Smooth muscle cell (in vitro differentiated cells): ENCODE results near the gene GGACT. TPM values are rescaled to one million over a fixed set of nuclear protein-coding genes. Genes with fewer than 3 reads are reported as not detected.

Experiments
- DNase-seq: peaks from one replicate; lab custom pipeline; 2025; ENCODE audit not compliant: unreplicated experiment; lab: John Stamatoyannopoulos, UW
- H2AFZ ChIP-seq: fragments of 200-600 bp; sonication (generic); 2 replicates; pipeline ENCODE4 v1.6.0; 2016; ENCODE audit warnings: antibody characterized with exemption, low read depth, mild to moderate bottlenecking
- H3F3A ChIP-seq: fragments of 200-600 bp; sonication (generic); 2 replicates; pipeline ENCODE4 v1.6.0; 2017; ENCODE audit warnings: antibody characterized with exemption, low read depth
- H3K27ac ChIP-seq: fragments of 200-600 bp; sonication (generic); 2 replicates; pipeline ENCODE4 v1.5.1; 2016; ENCODE audit warnings: low read depth, mild to moderate bottlenecking
- H3K27me3 ChIP-seq: fragments of 200-600 bp; sonication (generic); 2 replicates; pipeline ENCODE4 v1.6.1; 2016; ENCODE audit warnings: low read depth, mild to moderate bottlenecking
- H3K36me3 ChIP-seq: fragments of 200-600 bp; sonication (generic); 2 replicates; pipeline ENCODE4 v1.5.1; 2016; ENCODE audit warnings: low read depth
- H3K4me1 ChIP-seq: fragments of 200-600 bp; sonication (generic); 2 replicates; pipeline ENCODE4 v1.5.1; 2016; ENCODE audit warnings: low read depth
- H3K4me2 ChIP-seq: fragments of 200-600 bp; sonication (generic); 2 replicates; pipeline ENCODE4 v1.6.0; 2016; ENCODE audit warnings: mild to moderate bottlenecking
- H3K4me3 ChIP-seq: fragments of 200-600 bp; sonication (generic); 2 replicates; pipeline ENCODE4 v1.5.1; 2016; ENCODE audit warnings: mild to moderate bottlenecking
- H3K79me2 ChIP-seq: fragments of 200-600 bp; sonication (generic); 2 replicates; pipeline ENCODE4 v1.6.0; 2016; ENCODE audit warnings: low read depth, mild to moderate bottlenecking
- H3K9ac ChIP-seq: fragments of 200-600 bp; sonication (generic); 2 replicates; pipeline ENCODE4 v1.6.0; 2016; ENCODE audit warnings: low read depth
- H3K9me3 ChIP-seq: fragments of 200-600 bp; sonication (generic); replicated peaks from 2 replicates; pipeline ENCODE4 v1.5.1; 2016; ENCODE audit warnings: low read depth
- H4K20me1 ChIP-seq: fragments of 200-600 bp; sonication (generic); 2 replicates; pipeline ENCODE4 v1.6.0; 2016; ENCODE audit warnings: low read depth
- WGBS: methylation state at CpG from one replicate; pipeline ENCODE4 v1.1.7; 2016; ENCODE audit warnings: low lambda C conversion rate; 5-methylcytosine and 5-hydroxymethylcytosine counted together
- polyA plus RNA-seq: library from polyadenylated mRNA; unstranded; fragments of >200 nt; fragmentation: Nextera tagmentation; extraction: Ambion mirVana; gene quantifications from 2 replicates; pipeline ENCODE4 v1.2.1, GENCODE V29; 2016
- total RNA-seq: library from RNA; depleted of rRNA; stranded (reverse); fragments of >200 nt; gene quantifications from 2 replicates; pipeline ENCODE4 v1.2.3, GENCODE V29; 2014
- TF ChIP-seq, protein P1 (sequence below): fragments of 200-600 bp; sonication (generic); IDR thresholded peaks from 2 replicates; pipeline ENCODE4 v1.5.1; 2017; ENCODE audit warnings: borderline replicate concordance, mild to moderate bottlenecking, antibody characterized with exemption; ENCODE audit not compliant: insufficient read depth, poor library complexity, severe bottlenecking

The GGACT gene
- total and polyA plus RNA-seq, 2 experiments from 2014 or later, result 2.5 to 7.1 TPM

DNA sequence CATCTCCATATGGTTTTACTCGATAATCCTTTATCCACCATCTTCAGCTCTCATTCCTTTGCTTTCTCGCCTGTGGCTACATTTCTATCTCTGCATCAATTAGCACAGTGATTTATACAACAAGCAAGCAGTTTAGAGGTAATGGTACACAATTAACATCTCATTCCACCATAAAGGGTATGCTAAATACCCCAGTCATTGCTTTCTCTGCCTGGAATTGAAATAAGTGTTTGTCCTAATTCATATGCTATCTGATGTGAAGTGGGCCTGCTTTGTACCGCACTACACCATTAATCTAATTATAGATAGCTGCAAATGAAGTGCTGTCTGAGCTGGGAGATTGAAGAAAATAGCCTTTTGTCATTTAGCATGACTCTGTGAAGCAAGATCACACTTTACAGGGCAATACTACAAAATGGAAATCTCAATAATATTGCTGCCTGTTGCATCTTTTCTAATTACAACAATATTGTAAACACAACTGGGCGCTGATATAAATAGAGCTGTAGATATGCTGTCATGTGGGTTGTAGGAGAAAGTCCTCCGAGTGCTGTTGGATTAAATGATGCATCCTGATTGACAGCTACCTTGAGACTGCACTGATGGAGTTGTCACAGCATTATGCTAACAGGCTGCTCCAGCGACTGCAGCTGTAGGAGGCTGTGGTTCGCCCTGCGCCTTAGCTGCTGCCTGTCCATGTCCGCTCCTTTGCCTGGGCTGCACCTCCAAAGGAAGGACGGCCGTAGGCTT is 78.2 kb downstream of the GGACT start:
- Histone ChIP-seq H3F3A (no peaks in the 10 kb centered on the region), H2AFZ (no peak overlapping the region), H3K27ac (no peak overlapping the region), H3K9ac (no peak overlapping the region), H3K4me3 (no peak overlapping the region), H3K9me3 (no peaks in the 10 kb centered on the region), H3K27me3 (peaks cover 10% of the 10 kb centered on the region), H3K36me3 (no peaks in the 10 kb centered on the region), H3K4me2 (no peak overlapping the region), H3K4me1 (peaks cover 24% of the 10 kb centered on the region), H3K79me2 (no peaks in the 10 kb centered on the region), H4K20me1 (peaks cover 3% of the 10 kb centered on the region)
- DNase-seq, result no peak
- WGBS, result 54% methylated on average over 11 of the region's 11 CpGs
- TF ChIP-seq, protein P1, sequence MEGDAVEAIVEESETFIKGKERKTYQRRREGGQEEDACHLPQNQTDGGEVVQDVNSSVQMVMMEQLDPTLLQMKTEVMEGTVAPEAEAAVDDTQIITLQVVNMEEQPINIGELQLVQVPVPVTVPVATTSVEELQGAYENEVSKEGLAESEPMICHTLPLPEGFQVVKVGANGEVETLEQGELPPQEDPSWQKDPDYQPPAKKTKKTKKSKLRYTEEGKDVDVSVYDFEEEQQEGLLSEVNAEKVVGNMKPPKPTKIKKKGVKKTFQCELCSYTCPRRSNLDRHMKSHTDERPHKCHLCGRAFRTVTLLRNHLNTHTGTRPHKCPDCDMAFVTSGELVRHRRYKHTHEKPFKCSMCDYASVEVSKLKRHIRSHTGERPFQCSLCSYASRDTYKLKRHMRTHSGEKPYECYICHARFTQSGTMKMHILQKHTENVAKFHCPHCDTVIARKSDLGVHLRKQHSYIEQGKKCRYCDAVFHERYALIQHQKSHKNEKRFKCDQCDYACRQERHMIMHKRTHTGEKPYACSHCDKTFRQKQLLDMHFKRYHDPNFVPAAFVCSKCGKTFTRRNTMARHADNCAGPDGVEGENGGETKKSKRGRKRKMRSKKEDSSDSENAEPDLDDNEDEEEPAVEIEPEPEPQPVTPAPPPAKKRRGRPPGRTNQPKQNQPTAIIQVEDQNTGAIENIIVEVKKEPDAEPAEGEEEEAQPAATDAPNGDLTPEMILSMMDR, result no peak

DNA sequence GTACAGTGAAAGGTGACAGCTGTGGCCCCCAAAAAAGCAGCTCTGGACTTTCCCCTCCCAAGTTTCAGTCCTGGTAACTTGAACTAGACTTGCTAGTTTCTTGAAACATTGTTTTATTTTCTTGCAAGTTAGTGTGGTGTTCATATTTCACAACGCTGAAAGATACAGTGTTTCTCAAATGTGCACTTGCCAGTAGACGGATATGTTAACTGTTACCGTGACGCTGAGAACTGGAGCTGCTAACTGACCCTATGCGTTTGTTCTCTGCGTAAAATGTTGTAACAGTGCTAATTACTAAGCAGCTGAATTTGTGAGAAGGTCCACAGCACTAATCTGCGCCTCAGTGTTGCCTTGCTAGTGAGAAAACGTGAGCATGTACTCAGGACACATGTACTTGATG is 79.6 kb downstream of the GGACT start:
- no peak overlapping the region for H2AFZ ChIP-seq
- TF ChIP-seq, protein P1, result no peak
- H3K4me1 ChIP-seq, result peaks cover 24% of the 10 kb centered on the region
- no peak overlapping the region for H3K27ac ChIP-seq
- no peak overlapping the region for H3K9ac ChIP-seq
- H3K79me2 ChIP-seq, result no peaks in the 10 kb centered on the region
- WGBS, result 72% methylated on average over 8 of the region's 8 CpGs
- H3K4me3 ChIP-seq, result no peak overlapping the region
- H3K36me3 ChIP-seq, result no peaks in the 10 kb centered on the region
- H3K9me3 ChIP-seq, result no peaks in the 10 kb centered on the region
- peaks cover 10% of the 10 kb centered on the region for H3K27me3 ChIP-seq
- no peaks in the 10 kb centered on the region for H3F3A ChIP-seq
- H3K4me2 ChIP-seq, result no peak overlapping the region
- no peak for DNase-seq
- H4K20me1 ChIP-seq, result peaks cover 3% of the 10 kb centered on the region

DNA sequence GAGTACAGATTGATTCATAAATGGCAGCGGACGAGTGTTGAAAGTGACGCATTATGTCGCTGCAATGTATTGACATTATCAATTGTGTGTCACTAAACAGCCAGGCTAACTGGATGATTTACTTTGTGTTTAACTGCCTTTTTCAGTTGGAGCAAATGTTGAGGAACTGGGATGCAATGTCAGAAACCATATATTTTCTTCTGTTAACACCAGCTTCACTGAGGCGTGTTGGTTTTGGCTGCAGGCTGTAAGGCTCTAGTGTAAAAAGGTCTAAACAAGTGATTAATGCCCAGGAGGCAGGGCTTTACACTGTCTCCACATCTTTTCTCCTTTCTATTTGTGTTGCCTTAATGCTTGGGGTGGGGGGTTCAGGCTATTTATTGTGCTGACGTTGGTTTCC is 80.1 kb downstream of the GGACT start:
- DNase-seq, result no peak
- H3K36me3 ChIP-seq, result no peaks in the 10 kb centered on the region
- TF ChIP-seq, protein P1, result no peak
- H3K4me3 ChIP-seq, result no peak overlapping the region
- no peaks in the 10 kb centered on the region for H3K9me3 ChIP-seq
- H3K27me3 ChIP-seq, result peaks cover 10% of the 10 kb centered on the region
- peaks cover 24% of the 10 kb centered on the region for H3K4me1 ChIP-seq
- no peak overlapping the region for H2AFZ ChIP-seq
- no peak overlapping the region for H3K4me2 ChIP-seq
- H3K9ac ChIP-seq, result no peak overlapping the region
- no peaks in the 10 kb centered on the region for H3K79me2 ChIP-seq
- H3K27ac ChIP-seq, result no peak overlapping the region
- H3F3A ChIP-seq, result no peaks in the 10 kb centered on the region
- 85% methylated on average over 6 of the region's 6 CpGs for WGBS
- peaks cover 3% of the 10 kb centered on the region for H4K20me1 ChIP-seq
